Endothelial cell of umbilical vein (primary cell): ENCODE results near the gene PCGF6.

ENCODE experiments used
- CTCF ChIP-seq, 2 donors: IDR thresholded peaks; 1 replicate in 1 of 2; 2 replicates in 1 of 2; pipeline ENCODE4 v1.5.1; 2011; ENCODE audit warnings: low read length in 2 of 2, mild to moderate bottlenecking in 2 of 2, moderate library complexity in 2 of 2, control low read depth in 1 of 2, inconsistent platforms in 1 of 2, low read depth in 1 of 2; ENCODE audit not compliant: insufficient read depth in 1 of 2; ENCODE audit errors: extremely low read depth in 1 of 2
- EZH2 ChIP-seq: IDR thresholded peaks from 2 replicates; pipeline ENCODE4 v1.6.1; 2012; ENCODE audit warnings: borderline replicate concordance, low read depth, mild to moderate bottlenecking, moderate library complexity, low read length, inconsistent platforms; ENCODE audit not compliant: severe bottlenecking
- JUN ChIP-seq: IDR thresholded peaks from 2 replicates; pipeline ENCODE4 v1.6.1; 2011; ENCODE audit warnings: borderline replicate concordance, low read depth; ENCODE audit not compliant: insufficient read length, insufficient read depth
- MAX ChIP-seq: IDR thresholded peaks from 2 replicates; pipeline ENCODE4 v1.6.1; 2011; ENCODE audit not compliant: insufficient read depth, insufficient read length
- MYC ChIP-seq: IDR thresholded peaks from one replicate; pipeline ENCODE4 v1.6.1; 2011; ENCODE audit warnings: mild to moderate bottlenecking, low read depth, low read length
- POLR2A ChIP-seq: IDR thresholded peaks from 2 replicates; pipeline ENCODE4 v1.6.1; 2012; ENCODE audit warnings: low read depth, mild to moderate bottlenecking, control low read depth, low read length
- POLR2AphosphoS5 ChIP-seq: IDR thresholded peaks from 2 replicates; pipeline ENCODE4 v1.6.1; 2012; ENCODE audit warnings: low read depth, mild to moderate bottlenecking, control low read depth, low read length, moderate library complexity; ENCODE audit not compliant: insufficient read depth

- TF ChIP-seq CTCF (IDR thresholded peaks at IDR 0.05; ENCODE audit: extremely low read depth in 1 of 2, insufficient read depth in 1 of 2, low read depth in 1 of 2, low read length in 2 of 2) (no peak), EZH2 (no peak), POLR2A (no peak), POLR2AphosphoS5 (no peak), MAX (no peak), MYC (no peak), JUN (no peak)
Observed at GRCh38 chr10:103367379-103367781, 16.4 kb upstream of the PCGF6 start.
